HG02852 (cell line): Measurements from ENCODE around the gene GALNT10.

ENCODE experiments used
- ATAC-seq: cut with Tn5 transposase; IDR thresholded peaks from one replicate; pipeline ENCODE4 v1.9.1; 2021; ENCODE audit warnings: mild to moderate bottlenecking, moderate library complexity; ENCODE audit not compliant: unreplicated experiment

GALNT10 gene

DNA sequence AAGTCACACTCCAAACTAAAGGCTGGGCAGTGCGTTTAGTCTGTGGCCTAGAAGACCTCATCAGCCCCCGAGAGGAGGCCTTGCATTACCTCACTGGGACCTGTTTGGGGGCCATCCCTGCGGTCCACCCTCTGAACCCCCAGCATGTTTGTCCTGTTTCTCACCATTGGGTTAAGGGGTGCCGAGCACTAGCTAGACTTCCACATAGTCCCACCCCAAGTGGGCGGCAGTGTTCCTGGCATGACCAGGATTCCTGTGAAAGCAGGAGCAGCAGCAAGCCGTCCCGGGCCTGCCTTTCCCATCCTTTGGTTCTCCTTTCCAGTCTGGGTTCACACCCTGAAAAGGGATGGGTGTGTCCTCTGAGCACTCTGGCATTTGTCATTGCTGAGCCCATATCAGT lies 228.7 kb downstream of the GALNT10 start:
- no peak for ATAC-seq

DNA sequence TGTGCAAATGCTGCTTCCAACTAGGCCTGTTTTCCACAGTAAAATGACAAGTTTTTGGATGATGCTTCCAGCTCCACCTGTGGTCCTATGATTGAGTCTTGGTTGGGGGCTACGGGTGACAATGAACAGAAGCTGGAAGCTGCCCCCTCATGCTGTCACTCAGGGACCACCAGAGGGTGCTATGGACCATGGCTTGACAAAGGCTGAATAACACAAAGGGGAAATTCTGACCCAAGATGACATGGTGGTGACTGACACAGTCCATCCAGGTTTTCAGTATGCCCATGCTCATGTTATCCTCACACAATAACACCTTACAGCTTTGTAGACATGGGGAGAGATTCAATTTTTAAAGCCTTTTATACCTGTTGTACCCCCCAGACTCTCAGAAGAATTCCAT lies 231.3 kb downstream of the GALNT10 start:
- no peak for ATAC-seq

DNA sequence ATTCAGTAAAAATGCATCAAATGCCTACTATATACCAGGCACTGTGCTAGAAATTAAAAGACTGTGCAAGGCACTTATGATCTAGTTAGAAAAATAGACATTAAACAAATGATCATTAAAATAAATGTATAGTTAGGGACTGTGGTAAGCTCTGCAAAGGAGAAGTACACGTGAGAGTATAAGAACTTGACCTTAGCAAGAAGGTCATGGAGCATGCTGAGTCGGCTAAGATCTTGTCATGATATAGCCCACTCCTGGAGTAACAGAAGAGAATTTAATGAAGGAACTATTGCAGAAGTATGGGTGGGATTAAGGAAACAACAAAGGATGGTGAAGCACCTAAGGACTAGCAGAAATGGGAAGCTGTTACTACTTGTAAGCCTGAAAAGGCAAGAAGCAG lies 231.8 kb downstream of the GALNT10 start:
- no peak for ATAC-seq

DNA sequence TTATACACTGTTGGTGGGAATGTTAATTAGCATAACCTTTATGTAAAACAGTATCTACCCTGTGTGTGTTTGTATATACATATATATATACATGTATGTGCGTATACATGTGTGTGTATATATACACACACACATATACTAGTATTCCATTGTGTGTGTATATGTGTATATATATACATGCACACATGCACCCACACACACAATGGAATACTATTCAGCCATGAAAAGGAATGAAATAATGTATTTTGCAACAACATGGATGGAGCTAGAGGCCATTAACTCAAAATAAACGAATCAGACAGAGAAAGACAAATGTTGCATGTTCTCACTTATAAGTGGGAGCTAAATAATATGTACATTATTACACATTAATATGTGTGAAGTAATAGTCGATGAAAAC lies 237.7 kb downstream of the GALNT10 start:
- ATAC-seq: no peak

DNA sequence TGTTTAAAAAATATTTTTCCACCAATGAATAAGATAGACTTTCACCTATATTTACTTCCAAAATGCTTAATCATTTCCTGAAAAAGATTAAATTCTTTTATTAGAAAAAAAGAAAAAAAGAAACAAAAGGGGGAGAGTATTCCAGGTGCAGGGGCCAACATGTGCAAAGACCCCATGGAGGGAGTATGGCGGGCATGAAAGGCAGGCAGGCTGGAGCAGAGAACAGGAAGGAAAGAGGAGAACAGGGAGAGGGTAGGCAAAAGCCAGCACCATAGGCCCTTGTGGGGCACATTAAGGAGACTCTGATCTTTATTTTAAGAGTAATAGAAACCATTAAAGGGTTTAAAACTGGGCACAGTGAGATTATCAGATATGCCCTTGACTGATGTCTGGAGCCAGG lies 238.8 kb downstream of the GALNT10 start:
- ATAC-seq: no peak

DNA sequence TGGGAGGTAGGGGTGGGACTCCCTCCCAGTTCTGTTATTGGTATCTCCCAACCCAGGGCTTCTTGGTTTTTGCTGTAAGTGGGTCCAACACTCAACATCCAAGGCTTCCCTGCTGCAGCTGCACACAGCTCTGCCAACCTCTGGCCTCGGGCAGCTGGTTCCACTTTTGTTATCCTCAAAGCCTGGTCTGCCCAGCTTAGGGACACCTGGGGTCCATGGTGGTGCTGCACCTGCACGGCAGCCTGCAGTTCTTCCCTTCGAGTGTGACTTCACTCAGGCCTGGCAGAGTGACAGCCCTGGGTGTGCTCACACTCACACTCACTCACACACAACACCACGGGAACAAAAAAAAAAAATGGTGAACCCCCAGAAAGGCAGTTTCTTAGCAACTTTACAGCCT lies 239.9 kb downstream of the GALNT10 start:
- ATAC-seq: no peak

DNA sequence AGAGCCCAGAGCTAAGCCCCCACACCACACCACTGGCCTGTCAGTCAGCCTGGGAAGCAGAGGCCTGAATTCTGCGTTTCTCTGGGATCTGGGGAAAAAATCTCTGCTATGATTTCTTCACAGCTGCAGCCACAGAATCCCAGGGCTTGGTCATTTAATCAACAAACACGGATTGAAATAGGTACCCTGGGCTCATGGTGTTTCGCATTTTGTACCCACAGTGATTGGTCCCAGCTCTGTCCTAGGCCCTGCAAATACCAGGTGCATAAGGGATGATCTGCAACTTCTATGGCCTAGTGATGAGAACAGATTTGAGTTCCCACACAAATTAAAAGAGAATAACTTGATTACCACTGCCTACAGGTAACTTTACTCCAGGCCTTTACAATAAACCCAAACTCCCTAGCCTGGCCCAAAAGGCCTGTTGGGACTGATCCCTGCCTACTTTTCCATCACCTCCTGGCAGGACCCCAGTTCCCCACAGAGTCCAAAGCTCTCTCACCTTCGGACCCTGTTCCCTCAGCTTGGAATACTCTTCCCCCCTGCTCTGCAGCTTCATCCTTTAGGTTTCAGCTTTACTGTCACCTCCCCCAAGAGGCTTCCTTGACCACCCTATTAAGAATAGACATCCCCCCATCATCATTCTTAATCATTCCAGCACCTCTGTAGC lies 240.6 kb downstream of the GALNT10 start:
- ATAC-seq: no peak

DNA sequence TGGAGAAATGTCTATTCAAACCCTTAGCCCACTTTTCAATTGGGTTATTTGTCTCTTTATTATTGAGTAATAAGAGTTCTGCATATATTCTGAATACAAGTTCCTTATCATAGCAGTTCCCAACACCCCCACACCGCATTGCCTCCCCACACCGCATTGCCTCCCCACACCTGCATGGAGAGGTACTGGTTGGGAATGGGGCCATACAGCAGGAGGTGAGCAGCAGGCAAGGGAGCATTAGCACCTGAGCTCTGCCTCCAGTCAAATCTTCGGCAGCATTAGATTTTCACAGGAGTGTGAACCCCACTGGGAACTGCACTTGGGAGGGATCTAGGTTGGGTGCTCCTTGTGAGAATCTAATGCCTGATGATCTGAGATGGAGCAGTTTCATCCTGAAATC lies 244.7 kb downstream of the GALNT10 start:
- no peak for ATAC-seq

DNA sequence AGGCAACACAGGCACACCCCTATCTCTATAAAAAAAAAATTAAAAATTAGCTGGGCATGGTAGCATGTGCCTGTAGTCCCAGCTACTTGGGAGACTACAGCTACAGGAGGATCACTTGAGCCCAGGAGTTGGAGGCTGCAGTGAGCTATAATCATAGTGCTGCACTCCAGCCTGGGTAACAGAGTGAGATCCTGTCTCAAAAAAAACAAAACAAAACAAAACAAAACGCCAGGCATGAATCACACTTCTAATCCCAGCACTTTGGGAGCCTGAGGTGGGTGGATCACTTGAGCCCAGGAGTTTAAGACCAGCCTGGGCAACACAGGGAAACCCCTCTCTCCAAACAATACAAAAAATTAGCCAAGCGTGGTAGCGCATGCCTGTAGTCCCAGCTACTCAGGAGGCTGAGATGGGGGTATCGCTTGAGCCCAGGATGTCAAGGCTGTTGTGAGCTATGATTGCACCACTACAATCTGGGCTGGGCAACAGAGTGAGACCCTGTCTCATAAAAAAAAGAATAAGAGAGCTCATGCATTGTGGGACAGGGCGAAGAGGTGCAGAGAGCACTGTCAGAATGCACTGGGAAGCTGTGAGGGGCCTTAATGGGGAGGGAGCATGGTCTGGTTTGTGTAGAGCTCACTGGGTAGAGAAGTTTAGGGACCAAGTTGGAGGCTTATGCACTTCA lies 246.9 kb downstream of the GALNT10 start:
- ATAC-seq: no peak

DNA sequence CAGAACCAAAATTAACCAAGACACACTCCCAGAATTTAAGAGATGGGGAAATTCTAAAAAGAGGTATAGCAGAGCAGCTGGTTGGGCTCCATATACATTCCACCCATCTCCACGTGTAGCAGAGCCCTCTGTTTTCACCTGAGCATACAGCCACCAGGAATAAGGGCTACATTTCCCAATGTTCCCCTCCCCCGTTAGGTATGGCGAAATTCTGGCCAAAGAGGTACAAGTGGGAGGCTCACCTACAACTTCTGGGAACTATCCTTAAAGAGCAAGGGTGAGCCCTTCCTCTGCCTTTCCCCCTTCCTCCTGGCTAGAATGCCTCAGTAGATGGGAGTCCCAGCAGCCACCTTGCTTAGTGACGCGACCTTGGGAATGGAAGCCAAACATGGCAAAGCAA lies 250.0 kb downstream of the GALNT10 start:
- no peak for ATAC-seq

DNA sequence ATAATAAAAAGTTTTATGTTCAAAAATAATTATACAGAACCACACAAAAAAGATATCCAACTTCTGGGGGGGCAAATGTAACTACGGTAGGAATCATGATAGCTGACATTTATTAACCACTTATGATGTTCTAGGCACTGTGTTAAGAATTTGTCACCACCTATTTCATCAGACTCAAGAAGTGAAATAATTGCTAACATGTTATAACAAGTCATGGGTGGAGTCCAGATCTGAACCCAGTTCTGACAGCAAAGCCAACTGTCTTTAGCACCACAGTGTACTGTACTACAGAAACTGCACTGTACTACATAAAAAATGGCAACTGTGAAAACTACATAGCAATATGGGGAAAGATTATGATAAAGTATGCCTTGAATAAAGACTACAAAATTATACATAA lies 252.3 kb downstream of the GALNT10 start:
- no peak for ATAC-seq

DNA sequence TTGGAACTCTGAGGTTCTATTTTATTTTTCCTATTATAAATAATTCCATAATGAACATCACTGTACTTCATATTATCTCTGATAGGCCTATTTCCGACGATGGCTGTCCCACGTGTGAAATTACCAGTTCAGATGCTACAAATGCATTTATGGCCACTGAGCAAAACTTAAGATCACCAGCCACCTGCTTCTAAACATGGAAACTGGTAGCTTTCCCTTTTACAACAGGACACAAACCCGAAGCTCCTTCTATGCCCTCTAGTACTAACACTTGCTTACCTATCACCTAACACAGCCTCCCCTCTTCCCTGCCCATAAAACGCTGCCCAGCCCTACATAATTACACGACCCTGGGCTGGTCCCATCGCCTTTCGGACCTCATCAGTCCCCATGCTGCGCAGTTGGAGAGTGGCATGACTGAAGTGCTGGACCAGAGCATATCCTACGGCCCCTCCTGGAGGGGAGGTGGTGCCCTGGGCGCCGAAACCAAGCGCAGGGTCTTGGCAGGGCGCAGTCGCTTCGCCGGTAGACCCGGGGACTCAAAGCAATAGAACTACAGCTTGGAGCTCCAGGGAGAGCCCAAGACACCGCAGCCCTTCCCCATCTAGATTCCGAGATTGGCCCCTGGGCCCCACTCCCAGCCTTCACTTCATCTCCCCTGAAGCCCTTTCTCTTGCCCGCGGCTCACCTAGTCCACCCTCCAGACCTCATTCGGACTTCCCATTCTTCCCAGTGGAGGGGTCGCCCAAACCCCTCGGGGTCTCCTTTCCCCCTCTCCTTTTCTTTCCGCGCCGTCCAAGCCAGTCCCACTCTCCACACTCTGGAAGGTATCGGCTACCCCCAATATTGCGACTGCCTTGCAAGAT lies 254.3 kb downstream of the GALNT10 start:
- ATAC-seq: no peak

DNA sequence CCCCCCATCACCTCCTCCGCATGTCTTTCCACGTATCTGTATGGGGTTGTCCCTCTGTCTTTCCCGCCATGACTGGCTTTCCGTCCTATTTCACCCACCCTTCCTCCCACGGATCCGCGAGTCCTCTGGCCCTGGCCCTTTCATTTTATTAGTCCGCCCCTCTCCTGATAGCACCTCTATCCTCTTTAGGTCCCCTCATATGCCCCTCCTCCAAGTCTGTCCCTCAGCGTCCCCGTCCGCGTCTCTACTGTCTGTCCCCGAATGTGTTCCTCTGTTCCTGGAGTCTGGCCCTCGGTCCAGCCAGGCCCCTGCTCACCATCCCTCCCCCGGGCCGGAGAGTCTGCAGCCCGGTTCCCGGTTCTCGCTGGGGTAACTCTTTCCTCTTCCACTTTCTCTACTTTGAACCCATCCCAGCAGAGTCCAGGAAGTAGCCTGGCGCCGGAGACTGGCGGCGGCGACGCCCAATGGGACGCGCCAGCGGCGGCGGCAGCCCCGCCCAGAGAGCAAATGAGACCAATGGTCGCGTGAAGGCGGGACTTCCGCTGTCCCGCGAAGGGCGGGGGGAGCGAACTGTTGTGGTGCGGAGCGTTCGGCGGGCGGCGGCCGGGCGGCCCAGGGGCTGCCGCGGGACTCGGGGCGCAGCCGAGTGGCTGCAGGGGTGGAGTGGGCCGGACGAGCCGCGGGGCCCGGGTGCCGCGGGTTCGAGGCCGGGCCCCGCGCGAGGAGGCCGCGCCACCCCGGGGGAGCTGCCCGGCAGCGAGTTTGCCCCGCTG lies 255.1 kb downstream of the GALNT10 start, which contains the start of gene SAP30L:
SAP30L (plus strand) TSS at position 576 of the 773 bp plus-strand sequence. CDS start 608 bp downstream, outside the sequence.
- peak; percentile 94 for ATAC-seq

DNA sequence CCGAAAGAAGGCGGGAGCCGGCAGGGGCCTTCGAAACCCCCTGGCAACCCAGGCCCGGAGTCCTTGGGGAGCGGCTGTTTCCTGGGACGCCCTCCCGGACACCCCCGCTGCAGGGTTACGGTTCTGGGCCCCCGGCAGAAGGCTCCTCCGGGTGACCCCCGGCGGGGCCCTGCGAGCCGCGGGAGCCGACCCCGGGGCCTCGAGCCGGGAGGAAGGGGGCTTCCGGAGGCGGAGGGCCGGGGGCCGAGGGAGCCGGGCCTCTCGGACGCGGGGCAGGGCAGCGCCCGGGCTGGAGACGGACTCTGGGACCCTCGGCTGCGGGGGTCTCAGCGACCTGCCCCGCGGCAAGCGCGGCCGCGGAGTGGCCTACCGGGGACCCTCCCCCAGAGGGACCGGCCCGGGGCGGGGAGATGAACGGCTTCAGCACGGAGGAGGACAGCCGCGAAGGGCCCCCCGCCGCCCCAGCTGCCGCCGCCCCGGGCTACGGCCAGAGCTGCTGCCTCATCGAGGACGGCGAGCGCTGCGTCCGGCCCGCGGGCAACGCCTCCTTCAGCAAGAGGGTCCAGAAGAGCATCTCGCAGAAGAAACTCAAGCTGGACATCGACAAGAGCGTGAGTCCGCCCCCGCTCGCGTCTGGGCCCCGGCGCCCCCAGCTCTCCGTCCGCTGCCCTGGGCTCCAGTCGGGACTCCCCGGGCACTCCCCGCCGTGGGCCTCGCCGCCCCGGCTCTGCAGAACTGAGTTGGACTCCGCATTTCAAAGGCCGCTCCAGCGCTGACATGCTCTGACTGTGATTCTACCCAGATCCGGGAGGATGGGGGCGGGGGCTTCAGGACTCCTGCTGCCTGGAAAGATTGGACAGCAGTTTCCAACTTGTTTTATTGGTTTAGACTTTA lies 255.9 kb downstream of the GALNT10 start:
- ATAC-seq: peak; percentile 21

DNA sequence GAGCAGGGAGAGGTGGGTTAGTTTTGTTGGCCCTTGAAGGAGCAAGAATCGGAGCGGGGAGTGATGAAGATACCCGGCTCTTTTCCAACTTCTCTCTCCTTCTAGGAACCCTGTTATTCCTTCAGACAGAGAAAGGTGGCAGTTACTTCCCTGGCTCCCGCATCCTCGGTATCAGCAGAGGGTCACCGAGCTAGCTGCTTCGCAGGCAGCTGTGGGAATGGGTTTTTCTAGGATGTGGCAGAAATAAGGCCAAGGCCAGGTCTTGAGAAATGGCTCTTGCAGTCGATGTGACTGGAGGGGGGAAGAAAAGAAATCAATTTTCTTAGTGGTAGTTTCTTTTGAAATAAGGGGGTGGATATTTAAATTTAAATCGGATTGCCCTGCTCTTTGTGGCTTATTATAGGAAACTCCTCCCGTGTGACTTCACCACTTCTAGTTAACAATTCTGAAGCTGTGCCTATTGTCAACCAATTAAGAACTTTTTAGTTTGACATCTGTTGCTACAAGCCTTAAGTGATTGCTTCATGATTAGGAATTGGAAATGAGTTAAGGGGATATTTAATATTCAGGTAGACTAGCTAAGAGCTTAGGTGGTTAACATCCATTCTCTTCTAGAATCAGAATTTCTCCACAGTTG lies 256.7 kb downstream of the GALNT10 start:
- ATAC-seq: no peak

DNA sequence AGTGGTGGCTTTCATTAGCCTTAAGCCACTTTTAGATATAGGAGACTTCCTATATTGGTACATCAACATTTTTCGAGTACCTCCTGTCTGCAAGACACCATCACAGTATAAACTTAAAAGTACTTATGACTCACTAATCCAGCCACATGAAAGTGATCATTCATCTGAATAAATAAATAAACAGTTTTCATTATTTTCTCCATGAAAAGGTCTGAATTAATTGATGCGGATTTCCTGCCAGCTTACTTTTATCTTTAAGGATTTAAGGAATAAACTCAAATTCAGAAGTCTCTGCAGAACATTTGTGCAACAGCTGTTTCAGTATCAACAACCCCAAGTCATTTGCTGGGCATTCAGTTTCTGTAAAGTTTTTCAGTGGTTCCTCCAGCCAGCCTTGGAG lies 259.3 kb downstream of the GALNT10 start:
- ATAC-seq: no peak

DNA sequence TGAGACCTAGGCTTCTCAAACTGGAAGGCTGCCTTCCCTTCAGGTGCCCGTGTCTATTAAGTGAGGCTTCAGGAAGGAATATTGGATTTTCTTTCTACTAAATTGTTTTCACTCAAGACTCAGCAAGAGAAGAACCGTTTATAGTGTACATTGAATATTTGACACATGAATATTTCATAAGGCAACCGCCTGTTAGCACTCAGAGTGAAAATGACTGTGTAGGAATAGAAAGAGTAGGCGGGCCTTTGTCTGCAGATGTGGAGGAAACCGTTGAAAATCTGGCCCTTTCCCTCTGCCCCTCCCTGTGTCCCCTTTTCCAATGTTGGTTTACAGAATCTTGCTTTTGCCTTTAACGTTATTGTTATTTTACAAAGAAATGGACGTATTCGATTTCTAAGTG lies 261.4 kb downstream of the GALNT10 start:
- ATAC-seq: no peak

DNA sequence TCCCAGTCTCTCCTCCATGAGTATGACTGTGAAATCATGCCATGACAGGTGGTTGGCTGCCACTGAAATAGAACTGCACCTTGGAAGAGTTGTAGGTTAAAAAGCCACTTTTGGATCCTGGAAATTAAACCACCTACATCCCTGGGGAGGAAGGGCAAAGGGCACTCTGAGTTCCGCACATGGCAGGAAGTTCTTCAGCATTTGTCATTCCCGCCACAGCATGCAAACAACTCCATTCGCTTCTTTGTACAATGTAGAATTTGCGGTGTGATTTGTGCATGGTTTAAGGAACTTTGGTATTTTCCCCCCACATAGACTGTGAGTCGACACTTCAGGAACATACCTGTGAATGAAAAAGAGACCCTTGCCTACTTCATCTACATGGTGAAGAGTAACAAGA lies 265.1 kb downstream of the GALNT10 start:
- no peak for ATAC-seq

DNA sequence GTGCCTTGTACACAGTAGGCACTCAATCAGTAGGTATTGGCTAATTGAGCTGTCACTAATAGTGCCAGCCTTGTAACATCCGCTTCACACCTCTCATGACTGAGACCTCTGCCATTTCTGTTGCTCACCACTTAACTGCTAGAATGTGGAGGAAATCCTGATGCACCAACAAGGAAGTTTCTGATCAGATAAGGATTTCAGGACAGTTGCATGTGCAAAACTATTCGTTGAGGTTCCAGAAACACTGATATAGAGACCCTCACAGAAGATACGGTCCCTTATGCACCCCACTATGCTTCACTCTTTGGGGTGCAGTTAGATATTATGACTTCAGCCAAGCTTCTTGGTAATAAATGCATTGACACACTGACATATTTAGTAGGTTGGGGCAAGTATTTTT lies 266.0 kb downstream of the GALNT10 start:
- ATAC-seq: no peak

DNA sequence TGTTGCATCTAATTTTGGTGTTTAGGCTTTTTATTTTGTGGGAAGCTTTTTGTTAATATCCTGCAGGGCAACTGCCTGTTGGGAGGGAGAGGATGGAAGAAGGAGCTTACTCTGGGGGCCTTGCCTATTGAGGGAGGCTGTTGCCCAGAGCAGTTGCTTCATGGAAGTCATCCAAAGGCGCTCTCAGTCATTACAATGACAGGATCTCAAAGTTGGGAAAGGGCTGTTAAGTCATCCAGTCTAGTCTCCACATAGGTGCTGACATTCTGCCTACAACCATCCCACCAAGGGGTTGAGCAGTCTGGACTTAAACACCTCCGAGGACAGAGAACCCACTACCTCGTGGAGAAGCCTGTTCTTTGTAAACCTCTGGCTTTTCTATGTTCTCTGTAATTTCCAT lies 268.5 kb downstream of the GALNT10 start:
- ATAC-seq: no peak
